GM23248 (cell line): ENCODE results near the gene CC2D2A. TPM values are rescaled to one million over a fixed set of nuclear protein-coding genes. Genes with fewer than 3 reads are reported as not detected.

Experiments
- DNase-seq: peaks from one replicate; pipeline ENCODE4 v3.0.0-alpha.2; 2015
- H2AFZ ChIP-seq: fragments of 200-600 bp; sonication (generic); 2 replicates; pipeline ENCODE4 v1.6.1; 2016; ENCODE audit warnings: antibody characterized with exemption
- H3F3A ChIP-seq: fragments of 200-600 bp; sonication (generic); 2 replicates; pipeline ENCODE4 v1.6.1; 2016; ENCODE audit warnings: mild to moderate bottlenecking, antibody characterized with exemption, mixed run types; ENCODE audit not compliant: insufficient read depth
- H3K27ac ChIP-seq: fragments of 200-600 bp; sonication (generic); 2 replicates; pipeline ENCODE4 v1.5.1; 2016; ENCODE audit warnings: mild to moderate bottlenecking
- H3K27me3 ChIP-seq: fragments of 200-600 bp; sonication (generic); replicated peaks from 2 replicates; pipeline ENCODE4 v1.6.1; 2016; ENCODE audit warnings: mild to moderate bottlenecking; ENCODE audit not compliant: insufficient read depth
- H3K36me3 ChIP-seq: fragments of 200-600 bp; sonication (generic); 2 replicates; pipeline ENCODE4 v1.6.1; 2016; ENCODE audit warnings: low read depth, mild to moderate bottlenecking
- H3K4me1 ChIP-seq: fragments of 200-600 bp; sonication (generic); 2 replicates; pipeline ENCODE4 v1.6.1; 2016; ENCODE audit warnings: mild to moderate bottlenecking; ENCODE audit not compliant: insufficient read depth
- H3K4me2 ChIP-seq: fragments of 200-600 bp; sonication (generic); one replicate; pipeline ENCODE4 v1.6.1; 2016; ENCODE audit warnings: mild to moderate bottlenecking; ENCODE audit not compliant: unreplicated experiment
- H3K4me3 ChIP-seq: fragments of 200-600 bp; sonication (generic); 2 replicates; pipeline ENCODE4 v1.5.1; 2016; ENCODE audit warnings: mild to moderate bottlenecking
- H3K79me2 ChIP-seq: fragments of 200-600 bp; sonication (generic); 2 replicates; pipeline ENCODE4 v1.6.1; 2016; ENCODE audit warnings: mild to moderate bottlenecking; ENCODE audit not compliant: insufficient read depth
- H3K9ac ChIP-seq: fragments of 200-600 bp; sonication (generic); 2 replicates; pipeline ENCODE4 v1.6.1; 2016; ENCODE audit warnings: mild to moderate bottlenecking
- H3K9me2 ChIP-seq: fragments of 200-600 bp; sonication (generic); 2 replicates; pipeline ENCODE4 v1.6.1; 2016; ENCODE audit warnings: mixed run types, mild to moderate bottlenecking, moderate library complexity; ENCODE audit not compliant: insufficient read depth
- H3K9me3 ChIP-seq: fragments of 200-600 bp; sonication (generic); one replicate; pipeline ENCODE4 v1.6.1; 2017; ENCODE audit warnings: low read depth
- H4K20me1 ChIP-seq: fragments of 200-600 bp; sonication (generic); 2 replicates; pipeline ENCODE4 v1.6.0; 2016; ENCODE audit not compliant: insufficient read depth
- EZH2 ChIP-seq: fragments of 200-600 bp; sonication (generic); IDR thresholded peaks from 2 replicates; pipeline ENCODE4 v1.6.1; 2018; ENCODE audit warnings: antibody characterized with exemption, mild to moderate bottlenecking; ENCODE audit not compliant: insufficient read depth, poor library complexity, severe bottlenecking
- EZH2phosphoT487 ChIP-seq: fragments of 200-600 bp; sonication (generic); IDR thresholded peaks from 2 replicates; pipeline ENCODE4 v1.6.1; 2018; ENCODE audit warnings: antibody characterized with exemption, moderate library complexity, mild to moderate bottlenecking, low read depth; ENCODE audit not compliant: insufficient read depth
- whole genome bisulfite sequencing, 2 experiments: methylation state at CpG; one replicate each; pipeline ENCODE4 v1.1.6; 2015 to 2017; ENCODE audit warnings: low lambda C conversion rate in 2 of 2, low coverage in 1 of 2; ENCODE audit errors: missing lambda C conversion rate in 2 of 2; 5-methylcytosine and 5-hydroxymethylcytosine counted together
- in situ Hi-C: fragments of 300-500 bp; cut with MboI; formaldehyde crosslinking; loops from 2 replicates; pipeline ENCODE4 v1.15.0; 2020
- polyA plus RNA-seq: library from polyadenylated mRNA; unstranded; fragments of >200 nt; fragmentation: Nextera tagmentation; extraction: Ambion mirVana; gene quantifications from 2 replicates; pipeline ENCODE4 v1.2.1, GENCODE V29; 2016
- total RNA-seq: library from RNA; depleted of rRNA; stranded (reverse); fragments of >200 nt; shearing (Covaris generic); gene quantifications from 2 replicates; pipeline ENCODE4 v1.2.3, GENCODE V29; 2014

The CC2D2A gene
- total and polyA plus RNA-seq, 2 experiments from 2014 or later = 10.2 to 11.5 TPM

DNA sequence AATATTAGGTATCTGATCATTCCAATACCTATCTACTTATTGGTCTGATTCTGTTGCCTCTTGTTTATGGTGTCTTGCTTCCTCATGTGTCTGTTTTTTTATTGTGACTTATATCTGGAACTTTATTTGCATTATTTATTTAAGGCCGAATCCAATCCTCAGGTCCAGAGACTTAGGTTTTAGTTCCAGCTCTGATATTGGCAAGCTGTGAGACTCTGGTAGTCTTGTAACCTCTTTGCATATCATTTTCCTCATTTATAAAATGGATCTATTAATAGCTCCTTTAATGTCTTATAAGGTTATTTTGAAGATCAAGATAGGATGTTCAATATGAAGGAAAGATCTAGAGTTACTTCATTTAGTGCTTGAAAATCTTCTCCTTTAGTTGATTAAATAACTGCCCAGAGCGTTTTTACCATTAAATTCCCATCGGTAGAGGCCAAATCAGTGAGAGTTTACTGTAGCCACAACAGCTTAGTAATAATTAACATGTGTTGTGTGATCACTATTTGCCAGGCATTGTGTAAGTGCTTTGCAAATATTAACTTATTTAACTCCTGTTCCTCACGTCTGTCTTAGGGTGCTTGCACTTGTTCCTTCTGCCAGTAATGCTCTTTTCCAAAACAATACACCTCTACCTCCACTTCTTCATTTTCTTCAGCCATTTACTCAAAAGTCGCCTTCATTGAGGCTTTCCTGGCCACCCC, 82.2 kb downstream of the CC2D2A start:
- in situ Hi-C loops = no loop called here
- DNase-seq = no peak
- no peak for TF ChIP-seq EZH2
- no peak for TF ChIP-seq EZH2phosphoT487
- Histone ChIP-seq H3K79me2 (no peaks in the 10 kb centered on the region), H3K27ac (no peak overlapping the region), H3K9me2 (no peaks in the 10 kb centered on the region), H3K4me3 (no peak overlapping the region), H4K20me1 (no peaks in the 10 kb centered on the region), H3K9ac (no peak overlapping the region), H3K4me2 (no peak overlapping the region), H3K9me3 (no peaks in the 10 kb centered on the region), H3F3A (no peaks in the 10 kb centered on the region), H2AFZ (no peak overlapping the region), H3K4me1 (no peaks in the 10 kb centered on the region), H3K27me3 (no peaks in the 10 kb centered on the region), H3K36me3 (peaks cover 7% of the 10 kb centered on the region; the same call in 1 of the 2 replicates)
- 24 to 26% methylated on average over 5 of the region's 5 CpGs for WGBS, 2 experiments

DNA sequence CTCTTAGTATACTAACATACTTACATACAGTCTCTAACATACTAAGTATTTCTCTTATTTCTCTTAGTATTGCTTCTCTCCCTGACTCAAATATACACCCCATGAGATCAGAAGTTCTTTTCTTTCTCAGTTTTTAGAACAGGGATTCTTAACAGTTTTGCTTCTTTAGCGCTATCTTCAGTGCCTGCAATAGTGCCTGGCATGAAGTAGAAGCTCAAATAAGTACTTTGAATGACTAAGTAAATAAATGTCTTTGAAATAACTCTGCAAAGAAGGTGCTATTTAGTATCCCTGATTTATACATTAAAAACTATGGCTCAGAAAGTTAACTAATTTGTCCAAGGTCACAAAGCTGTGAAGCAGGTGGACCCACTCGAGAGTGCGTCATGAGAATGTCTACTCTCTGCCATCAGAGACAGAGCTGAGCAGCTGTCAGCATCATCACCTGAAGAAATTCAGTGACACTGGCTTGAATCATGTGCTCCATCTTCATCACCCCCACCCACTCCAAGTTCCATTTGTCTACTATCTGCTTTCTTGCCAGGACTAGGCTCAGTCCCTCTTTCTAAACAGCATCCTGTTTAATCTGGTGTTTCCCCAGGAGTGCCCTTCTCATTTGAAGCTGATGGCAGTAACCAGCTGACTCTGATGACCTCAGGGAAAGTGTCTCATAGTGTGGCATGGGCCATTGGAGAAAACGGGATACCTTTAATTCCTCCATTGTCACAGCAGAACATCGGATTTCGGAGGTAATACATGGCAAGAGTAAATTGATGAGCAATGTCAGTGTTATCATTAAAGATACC, 83.1 kb downstream of the CC2D2A start:
- no peaks in the 10 kb centered on the region for H3F3A ChIP-seq
- H3K9me3 ChIP-seq = no peaks in the 10 kb centered on the region
- in situ Hi-C loops = no loop called here
- TF ChIP-seq EZH2phosphoT487 (no peak), EZH2 (no peak)
- no peak overlapping the region for H3K9ac ChIP-seq
- no peaks in the 10 kb centered on the region for H3K9me2 ChIP-seq
- no peak overlapping the region for H3K27ac ChIP-seq
- 97 to 99% methylated on average over 6 of the region's 6 CpGs for WGBS, 2 experiments
- DNase-seq = no peak
- peaks cover 7% of the 10 kb centered on the region; the same call in 1 of the 2 replicates for H3K36me3 ChIP-seq
- no peaks in the 10 kb centered on the region for H3K27me3 ChIP-seq
- no peak overlapping the region for H3K4me2 ChIP-seq
- H3K4me3 ChIP-seq = no peak overlapping the region
- no peak overlapping the region for H2AFZ ChIP-seq
- H3K4me1 ChIP-seq = no peaks in the 10 kb centered on the region
- H4K20me1 ChIP-seq = no peaks in the 10 kb centered on the region
- no peaks in the 10 kb centered on the region for H3K79me2 ChIP-seq

GRCh38 chr4:15556511-15557092, 86.9 kb downstream of the CC2D2A start:
- no peak overlapping the region for H3K27ac ChIP-seq
- no peaks in the 10 kb centered on the region for H3K9me2 ChIP-seq
- no peaks in the 10 kb centered on the region for H3K79me2 ChIP-seq
- H2AFZ ChIP-seq = no peak overlapping the region
- peaks cover 5% of the 10 kb centered on the region; the same call in 1 of the 2 replicates for H3K4me1 ChIP-seq
- in situ Hi-C loops = no loop called here
- TF ChIP-seq EZH2phosphoT487 = no peak
- no peak overlapping the region for H3K9ac ChIP-seq
- H3K36me3 ChIP-seq = peaks cover 7% of the 10 kb centered on the region; the same call in 1 of the 2 replicates
- no peaks in the 10 kb centered on the region for H3K27me3 ChIP-seq
- H3K4me3 ChIP-seq = no peak overlapping the region
- H3F3A ChIP-seq = no peaks in the 10 kb centered on the region
- H4K20me1 ChIP-seq = no peaks in the 10 kb centered on the region
- DNase-seq = no peak
- H3K4me2 ChIP-seq = no peak overlapping the region
- 87 to 93% methylated on average over 4 of the region's 4 CpGs for WGBS, 2 experiments
- H3K9me3 ChIP-seq = no peaks in the 10 kb centered on the region

- Histone ChIP-seq H2AFZ (no peak overlapping the region), H3K4me3 (no peak overlapping the region), H3K79me2 (no peaks in the 10 kb centered on the region), H3K4me1 (peaks cover 5% of the 10 kb centered on the region; the same call in 1 of the 2 replicates), H3K9me3 (no peaks in the 10 kb centered on the region), H3K27me3 (no peaks in the 10 kb centered on the region), H3K36me3 (peaks cover 7% of the 10 kb centered on the region; the same call in 1 of the 2 replicates), H3K27ac (no peak overlapping the region), H3K9me2 (no peaks in the 10 kb centered on the region), H4K20me1 (no peaks in the 10 kb centered on the region), H3K4me2 (no peak overlapping the region), H3K9ac (no peak overlapping the region), H3F3A (no peaks in the 10 kb centered on the region)
- whole genome bisulfite sequencing, 2 experiments = 54 to 65% methylated on average over 2 of the region's 2 CpGs
- no peak for TF ChIP-seq EZH2phosphoT487
- TF ChIP-seq EZH2 = no peak
- no peak for DNase-seq
- in situ Hi-C loops = no loop called here
Measured at GRCh38 chr4:15557786-15558550, 88.3 kb downstream of the CC2D2A start.
